Stimulated activated CD8-positive, alpha-beta memory T cell treated with anti-CD3 and anti-CD28 coated beads, Interleukin-7, amount 100 ng/mL, for 48 hours (primary cell): ENCODE measurements around the gene APEX2.
"Not testable (repeated sequence)": the region's sequence is repeated elsewhere in the genome, so short reads cannot be mapped to it uniquely, and the experiment has no call there.

Source experiments
- DNase-seq, 2 donors: peaks; one replicate each; pipeline ENCODE4 v3.0.0-alpha.2; 2020; ENCODE audit warnings: low read depth in 1 of 2; ENCODE audit errors: extremely low read depth in 1 of 2

APEX2 gene, protein sequence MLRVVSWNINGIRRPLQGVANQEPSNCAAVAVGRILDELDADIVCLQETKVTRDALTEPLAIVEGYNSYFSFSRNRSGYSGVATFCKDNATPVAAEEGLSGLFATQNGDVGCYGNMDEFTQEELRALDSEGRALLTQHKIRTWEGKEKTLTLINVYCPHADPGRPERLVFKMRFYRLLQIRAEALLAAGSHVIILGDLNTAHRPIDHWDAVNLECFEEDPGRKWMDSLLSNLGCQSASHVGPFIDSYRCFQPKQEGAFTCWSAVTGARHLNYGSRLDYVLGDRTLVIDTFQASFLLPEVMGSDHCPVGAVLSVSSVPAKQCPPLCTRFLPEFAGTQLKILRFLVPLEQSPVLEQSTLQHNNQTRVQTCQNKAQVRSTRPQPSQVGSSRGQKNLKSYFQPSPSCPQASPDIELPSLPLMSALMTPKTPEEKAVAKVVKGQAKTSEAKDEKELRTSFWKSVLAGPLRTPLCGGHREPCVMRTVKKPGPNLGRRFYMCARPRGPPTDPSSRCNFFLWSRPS

DNA sequence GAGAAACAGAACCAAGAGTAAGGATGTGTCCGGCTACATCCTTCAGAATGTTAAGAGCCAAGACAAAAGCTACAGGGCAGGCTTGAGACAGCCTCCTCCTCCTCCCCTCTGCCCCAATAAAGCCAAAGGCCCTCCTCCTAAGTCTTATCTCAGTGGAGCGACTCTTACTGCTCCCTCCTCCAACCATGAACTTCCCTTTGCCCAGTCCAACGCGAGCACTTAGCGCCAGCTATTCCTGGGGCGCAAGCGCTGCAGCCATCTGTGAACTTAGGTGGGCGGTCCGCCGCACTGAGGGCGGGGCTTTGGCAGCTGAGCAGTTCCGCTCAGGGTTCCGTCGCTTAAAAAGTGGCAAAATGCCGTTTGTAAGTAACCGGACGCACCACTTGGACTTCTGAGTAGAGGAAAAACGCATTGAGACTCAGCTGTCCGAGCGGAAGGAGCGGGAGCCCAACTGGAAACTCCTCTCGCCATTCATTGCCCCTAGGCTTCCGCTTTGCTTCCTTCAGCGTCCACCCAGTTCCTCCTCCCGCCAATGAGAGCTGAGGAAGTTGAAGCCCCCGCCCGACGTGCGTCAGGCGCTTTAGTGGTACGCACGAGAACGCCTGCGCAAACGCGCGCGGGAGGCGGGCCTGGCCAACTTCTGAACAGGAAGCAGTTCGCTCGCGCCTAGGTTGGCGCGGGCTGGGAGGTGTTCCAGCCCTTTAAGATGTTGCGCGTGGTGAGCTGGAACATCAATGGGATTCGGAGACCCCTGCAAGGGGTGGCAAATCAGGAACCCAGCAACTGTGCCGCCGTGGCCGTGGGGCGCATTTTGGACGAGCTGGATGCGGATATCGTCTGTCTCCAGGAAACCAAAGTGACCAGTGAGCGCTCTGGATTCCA lies at the start of gene APEX2:
TSS of gene APEX2 (plus strand) at position 647 of the 882 bp plus-strand sequence. CDS start at position 707, 60 bp downstream.
- DNase-seq, result peak; percentile 73 to 81

DNA sequence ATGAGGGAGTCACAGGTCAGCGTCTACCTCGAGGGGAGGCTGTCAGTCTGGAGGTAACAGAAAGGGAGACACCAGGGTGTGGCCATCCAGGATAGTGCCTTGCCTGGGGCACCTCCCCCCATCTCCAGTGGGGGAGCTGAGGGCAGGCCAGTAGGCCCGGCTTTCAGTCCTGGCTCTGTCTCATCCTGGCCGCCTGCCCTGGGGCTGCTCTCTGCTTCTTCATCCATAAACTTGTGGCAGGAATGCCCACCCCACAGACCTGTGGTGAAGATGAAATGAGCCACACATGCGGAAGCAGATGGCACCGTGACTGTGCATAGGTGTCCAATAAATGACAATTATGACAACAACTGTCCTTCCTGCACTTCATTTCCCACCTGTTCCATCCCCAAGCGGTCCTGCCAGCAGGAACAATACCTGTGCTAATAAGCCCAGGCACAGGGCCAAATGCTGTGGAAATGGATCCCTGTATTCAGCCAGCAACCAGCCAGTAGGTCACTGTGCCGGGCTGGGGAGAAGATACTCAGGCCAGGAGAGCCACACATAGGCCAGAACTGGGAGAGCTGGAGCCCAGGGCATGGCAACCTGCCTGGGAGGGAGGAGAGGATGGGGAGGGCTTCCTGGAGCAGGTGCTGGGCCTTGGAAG lies 49.3 kb upstream of the APEX2 start:
- no peak for DNase-seq

DNA sequence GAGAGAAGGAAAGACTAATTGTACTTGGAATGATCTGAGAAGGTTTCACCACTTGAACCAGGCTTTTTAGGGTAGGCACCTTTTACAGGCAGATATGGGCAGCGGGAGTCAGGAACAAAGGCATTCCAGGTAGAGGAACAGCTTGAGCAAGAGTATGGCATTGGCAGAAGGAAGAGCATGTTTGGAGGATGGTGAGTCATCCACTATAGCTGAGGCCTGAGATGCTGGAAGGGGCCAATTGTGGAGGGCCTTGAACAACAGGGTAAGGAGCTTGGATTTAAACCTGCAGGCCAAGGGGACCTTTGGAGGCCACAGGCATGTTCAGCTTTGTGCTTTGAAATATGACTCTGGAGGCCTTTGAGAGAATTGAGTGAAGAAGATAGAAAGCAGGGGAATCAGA lies 38.4 kb upstream of the APEX2 start:
- no peak for DNase-seq

DNA sequence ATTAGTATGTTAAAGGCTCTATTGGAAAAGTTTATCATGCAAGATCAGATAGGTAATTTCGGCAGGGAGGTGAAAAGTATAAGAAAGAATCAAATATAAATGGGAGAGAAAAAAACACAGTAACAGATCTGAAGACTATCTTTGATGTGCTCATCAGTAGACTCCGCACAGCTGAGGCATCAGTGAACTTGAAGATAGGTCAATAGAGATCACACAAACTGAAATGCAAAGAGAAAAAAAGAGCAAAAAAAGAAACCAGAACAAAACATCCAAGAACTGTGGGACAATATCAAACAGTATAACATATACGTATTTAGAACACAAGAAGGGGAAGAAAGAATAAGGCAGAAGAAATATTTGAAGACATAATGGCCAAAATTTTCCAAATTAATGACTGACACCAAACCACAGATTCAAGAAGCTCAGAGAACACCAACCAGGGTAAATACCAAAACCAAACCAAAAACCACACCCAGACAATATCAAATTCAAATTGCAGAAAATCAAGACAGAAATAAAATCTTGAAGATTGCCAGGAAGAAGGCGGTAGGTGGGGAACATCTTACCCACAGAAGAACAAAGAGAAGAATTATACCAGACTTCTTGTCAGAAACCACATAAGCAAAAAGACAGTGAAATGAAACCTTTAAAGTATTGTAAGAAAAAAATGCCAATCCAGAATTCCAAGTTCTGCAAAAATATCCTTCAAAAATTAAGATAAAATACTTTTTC lies 35.2 kb upstream of the APEX2 start:
- DNase-seq, result no peak

DNA sequence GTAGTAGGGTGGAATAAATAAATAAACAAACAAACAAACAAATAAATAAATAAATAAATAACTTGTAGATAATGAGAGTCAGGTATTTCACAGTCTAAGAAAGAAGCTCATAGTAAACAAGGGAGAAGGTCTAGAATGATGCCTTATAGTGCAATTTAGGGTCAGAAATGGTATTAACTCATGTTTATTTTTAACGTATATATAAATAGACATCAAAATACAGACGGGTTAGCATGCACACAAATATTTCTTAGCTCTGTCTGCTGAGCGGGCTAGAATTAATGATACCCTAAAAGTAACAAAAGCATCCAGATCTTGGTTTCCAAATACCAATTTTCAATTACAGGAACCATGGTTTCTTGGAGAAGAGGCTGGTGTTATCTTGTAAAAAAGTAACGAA lies 22.8 kb upstream of the APEX2 start:
- DNase-seq, result no peak

DNA sequence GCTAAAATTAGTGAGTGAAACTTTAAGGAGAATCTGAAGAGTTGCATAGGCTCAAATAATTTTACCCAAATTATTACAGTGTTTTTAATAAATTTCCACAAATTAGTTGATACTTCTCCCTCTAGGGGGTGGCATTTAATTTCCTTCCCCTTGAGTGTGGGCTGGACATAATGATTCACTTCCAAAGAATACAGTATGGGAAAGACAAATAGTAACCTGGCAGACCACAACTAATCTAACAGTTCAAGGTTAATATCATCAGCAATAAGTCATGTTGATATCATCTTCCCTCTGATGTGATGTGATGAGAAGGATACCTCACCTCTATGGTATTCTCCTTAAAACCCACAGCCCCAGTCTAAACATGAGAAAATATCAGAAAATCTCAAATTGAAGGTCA lies 21.7 kb upstream of the APEX2 start:
- no peak for DNase-seq

DNA sequence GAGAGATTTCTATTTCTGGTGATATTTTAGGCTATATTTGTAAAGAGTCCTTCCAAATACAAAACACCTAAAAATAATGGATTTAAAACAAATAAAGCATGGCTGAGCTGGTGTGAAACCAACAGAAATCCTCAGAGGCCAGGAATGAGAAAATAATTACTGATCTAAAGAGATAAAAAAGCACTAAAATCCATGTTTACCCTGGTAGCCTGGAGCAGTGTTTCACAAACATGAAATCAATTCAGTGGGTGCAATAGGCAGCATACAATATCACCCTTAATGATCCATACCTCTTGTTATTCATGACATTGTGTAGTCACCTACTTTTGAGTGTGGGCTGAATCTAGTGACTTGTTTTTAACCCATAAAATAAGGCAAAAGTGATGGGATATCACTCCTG lies 20.7 kb upstream of the APEX2 start:
- no peak for DNase-seq

DNA sequence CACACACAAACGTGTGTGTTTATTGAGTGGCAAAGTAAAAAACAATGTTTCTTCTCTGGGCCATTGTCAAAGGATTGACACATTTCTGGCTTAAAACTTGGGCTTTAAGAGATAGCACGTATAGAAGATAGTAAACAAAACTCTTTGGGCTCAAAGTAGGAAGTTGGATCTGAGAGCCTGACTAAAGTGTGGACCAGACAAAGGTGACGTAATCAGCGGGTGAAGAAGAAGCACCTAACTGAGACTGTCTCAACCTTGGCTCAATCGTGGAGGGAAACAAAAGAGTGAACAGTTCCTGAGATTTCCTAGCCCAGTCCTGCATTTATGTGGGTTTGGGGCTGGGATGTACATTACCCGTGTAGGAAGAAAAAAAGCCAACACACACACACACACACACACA lies 19.8 kb upstream of the APEX2 start:
- no peak for DNase-seq

DNA sequence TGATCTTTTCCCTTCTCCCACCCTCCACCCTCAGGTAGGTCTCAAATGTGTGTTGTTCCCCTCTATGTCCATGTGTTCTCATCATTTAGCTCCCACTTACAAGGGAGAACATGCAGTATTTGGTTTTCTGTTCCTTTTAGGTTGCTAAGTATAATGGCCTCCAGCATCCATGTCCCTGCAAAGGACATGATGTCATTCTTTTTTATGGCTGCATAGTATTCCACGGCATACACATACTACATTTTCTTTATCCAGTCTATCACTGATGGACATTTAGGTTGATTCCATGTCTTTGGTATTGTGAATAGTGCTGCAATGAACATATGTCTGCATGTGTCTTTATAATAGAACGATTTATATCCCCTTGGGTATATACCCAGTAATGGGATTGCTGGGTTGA lies 16.9 kb upstream of the APEX2 start:
- not testable (repeated sequence) for DNase-seq

DNA sequence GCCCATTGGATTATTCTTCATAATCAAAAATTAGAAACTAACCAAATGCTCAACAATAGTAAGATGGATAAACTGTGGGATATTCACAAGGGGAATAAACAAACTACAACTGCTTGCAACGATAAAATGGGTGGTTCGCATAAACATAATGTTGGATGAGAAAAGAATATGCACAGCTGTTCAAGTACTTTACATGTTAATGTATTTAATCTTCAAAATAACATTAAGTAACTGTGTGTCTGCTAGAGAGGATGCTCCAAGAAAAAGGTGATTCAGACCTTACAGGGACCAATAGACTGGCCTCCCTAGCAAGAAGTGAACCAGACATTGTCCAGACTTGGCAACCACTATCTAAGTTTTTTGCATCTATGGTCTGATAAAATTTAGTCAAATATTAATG lies 8.5 kb upstream of the APEX2 start:
- DNase-seq, result no peak

DNA sequence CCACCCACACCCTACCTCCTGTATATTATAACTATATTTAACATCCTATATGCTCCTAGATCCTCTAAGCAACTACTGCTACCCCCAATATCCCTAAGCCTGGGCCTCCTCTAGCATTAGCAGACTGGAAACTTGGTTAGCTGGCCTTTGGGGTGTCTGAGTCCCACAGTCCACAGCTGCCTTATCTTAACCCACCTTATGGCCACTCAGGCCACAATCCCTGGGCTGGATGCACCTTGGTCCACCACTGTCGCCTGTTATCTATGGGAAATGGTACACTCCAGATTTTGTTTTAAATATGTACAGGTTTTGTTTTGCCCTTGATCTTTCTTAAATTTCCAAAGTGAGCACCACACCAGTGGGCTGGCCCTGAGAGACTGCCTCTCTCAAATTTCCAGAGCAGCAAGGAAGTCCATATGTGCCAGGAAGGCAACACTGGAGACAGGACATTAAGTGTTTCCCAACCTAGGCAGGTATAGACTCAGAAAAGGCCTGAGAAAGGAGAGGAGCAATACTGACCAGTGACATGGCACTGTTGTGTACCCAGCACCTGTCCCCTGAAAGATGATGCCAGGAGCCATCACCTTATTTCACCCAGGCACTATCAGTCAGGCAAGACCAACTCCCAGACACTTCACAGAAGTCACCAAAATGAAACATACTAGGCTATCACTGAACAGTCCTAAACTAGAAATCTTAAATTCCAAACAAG lies 7.1 kb upstream of the APEX2 start:
- no peak for DNase-seq

DNA sequence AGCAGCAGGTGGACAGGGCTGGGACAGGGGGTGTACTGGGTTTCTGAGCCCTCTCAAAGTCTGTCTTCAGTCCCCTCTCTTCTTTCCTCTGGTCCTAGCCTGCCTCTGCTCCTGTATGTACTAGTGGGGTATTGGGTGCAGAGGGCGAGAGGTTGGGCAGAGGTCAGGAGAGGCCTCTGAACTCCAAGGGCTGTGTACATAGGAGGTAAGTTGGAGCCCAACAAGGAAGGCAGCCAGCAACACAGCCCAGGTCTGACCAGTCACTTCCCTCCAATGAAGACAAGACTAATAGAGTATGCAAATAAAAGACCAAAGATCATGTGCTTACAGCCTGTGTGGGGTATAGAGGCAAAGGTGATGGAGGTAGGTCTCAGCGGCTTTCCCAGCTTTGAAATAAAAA lies 6.1 kb upstream of the APEX2 start, which contains the start of gene PFKFB1:
TSS of gene PFKFB1 (minus strand) at position 90 of the 400 bp plus-strand sequence. CDS start 181 bp downstream, outside the sequence.
- DNase-seq, result no peak

DNA sequence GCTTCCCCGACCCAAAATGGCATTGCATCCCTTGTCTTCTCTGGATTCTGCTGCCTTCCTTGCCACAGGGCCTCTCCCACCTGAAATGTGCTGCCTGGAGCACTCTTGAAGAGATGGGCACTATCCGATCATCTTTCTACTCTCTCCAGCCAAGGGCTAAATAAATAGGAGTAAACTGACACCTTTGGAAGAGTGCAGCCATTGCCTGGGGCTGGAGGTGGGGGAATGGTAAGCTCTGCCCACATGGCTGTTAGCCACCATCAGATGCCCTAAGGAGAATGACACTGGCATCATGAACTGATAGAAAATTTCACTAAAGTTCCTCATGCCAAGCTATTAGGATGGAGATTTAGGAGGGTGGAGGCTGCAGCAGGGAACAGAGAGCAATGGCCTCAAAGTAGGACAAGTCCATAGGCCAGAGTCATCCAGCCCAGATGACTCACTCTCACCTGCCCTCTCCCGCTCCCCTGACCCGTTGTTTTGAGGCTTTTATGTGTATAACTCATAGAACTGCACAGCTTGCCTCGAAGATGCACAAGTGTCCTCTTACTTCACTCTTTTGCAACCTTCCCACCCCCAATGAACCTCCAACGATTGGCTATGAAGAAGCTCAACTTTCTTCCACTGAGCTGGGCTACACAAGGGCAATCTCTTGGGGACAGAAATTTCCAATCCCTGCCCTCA lies 5.4 kb upstream of the APEX2 start:
- no peak for DNase-seq

DNA sequence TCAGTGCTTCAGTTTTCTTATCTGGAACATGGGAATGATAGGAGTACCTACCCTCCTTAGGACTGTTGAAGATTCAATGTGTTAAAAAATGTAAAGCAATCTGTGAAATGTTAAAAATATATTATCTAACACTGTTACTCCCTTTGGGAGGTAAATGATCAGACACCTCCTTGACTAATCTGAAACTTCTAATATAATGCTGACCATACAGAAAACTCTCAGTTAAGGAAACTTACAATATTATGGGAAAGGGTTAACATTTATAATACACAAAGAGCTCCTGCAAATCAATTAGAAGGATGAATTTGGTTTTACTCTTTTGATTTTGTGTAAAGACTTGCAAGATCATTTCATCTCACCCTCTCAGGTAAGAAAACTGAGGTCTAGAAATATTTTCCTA lies 4.5 kb upstream of the APEX2 start:
- DNase-seq, result no peak

DNA sequence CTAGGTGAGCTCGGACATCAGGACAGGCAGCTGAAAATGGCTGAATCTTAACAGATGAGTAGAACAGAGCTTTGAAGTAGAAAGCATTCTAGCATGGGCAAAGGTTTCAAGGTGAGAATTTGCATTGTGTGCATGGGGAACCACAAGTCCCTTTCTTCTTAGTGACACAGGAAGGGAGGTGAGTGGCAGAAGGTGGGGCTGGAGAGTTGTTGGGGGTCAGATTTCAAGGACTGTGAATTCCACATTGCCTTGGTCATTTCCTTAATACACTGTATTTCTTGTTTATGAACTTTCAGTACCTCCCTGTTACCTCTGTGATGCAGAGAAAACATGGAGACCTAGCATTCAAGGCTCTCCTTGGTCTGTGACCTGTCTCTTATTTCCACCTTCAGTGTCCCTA lies 4.1 kb downstream of the APEX2 start:
- DNase-seq, result no peak

DNA sequence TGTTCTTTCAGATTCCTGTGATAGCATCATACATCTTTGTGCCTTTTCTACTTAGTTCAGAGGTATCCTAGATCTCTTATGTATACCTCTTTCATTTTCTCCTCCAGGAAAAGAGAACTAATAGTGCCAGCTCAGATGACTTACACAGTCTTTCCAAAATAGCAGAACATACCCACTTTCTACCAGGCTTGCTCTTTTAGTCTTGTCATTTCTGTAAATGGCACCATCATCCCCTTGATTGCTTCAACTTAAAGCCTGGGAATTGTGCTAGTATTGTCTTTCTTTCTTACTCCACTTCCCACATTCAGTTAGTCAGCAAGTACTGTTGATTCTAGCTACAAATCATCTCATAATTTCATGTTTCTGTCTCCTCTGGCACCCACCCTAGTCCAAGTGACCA lies 5.1 kb downstream of the APEX2 start:
- DNase-seq, result no peak

DNA sequence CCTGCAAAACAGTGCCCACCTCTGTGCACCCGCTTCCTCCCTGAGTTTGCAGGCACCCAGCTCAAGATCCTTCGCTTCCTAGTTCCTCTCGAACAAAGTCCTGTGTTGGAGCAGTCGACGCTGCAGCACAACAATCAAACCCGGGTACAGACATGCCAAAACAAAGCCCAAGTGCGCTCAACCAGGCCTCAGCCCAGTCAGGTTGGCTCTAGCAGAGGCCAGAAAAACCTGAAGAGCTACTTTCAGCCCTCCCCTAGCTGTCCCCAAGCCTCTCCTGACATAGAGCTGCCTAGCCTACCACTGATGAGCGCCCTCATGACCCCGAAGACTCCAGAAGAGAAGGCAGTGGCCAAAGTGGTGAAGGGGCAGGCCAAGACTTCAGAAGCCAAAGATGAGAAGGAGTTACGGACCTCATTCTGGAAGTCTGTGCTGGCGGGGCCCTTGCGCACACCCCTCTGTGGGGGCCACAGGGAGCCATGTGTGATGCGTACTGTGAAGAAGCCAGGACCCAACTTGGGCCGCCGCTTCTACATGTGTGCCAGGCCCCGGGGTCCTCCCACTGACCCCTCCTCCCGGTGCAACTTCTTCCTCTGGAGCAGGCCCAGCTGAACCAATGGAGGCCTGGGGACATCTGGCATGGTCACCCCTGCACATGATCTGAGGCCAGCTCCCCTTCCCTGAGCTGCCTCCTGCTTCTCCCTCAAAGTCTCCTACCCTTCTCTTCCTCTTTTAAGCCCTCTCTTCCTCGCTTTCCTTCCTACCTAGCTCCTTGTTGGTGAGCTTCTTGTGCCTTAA lies 6.9 kb downstream of the APEX2 start:
- no peak for DNase-seq

DNA sequence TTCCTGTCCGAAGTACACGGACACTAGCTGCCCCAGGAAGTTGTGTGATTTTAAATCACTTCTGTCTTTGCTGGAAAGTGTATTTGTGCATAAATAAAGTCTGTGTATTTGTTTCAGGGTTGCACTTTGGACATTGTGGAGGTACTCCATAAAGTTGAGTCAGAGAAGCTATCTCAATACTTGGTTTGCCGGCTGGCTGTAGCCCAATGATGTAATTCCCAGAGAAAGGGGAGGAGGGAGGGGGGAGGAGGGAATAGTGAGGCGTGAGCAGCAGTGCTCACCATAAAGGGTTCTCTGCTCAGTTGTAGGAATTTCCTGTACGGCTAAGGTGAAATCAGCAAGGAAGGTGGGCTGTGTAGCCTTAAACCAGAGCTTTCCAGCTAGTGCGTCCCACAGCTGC lies 7.5 kb downstream of the APEX2 start:
- DNase-seq, result no peak
